Measurements from ENCODE around the gene FANCC. TPM values are rescaled to one million over a fixed set of nuclear protein-coding genes. Genes with fewer than 3 reads are reported as not detected.

Gene FANCC
- total RNA-seq, 2 experiments from 2014 or later: 15.9 to 16.7 TPM

DNA sequence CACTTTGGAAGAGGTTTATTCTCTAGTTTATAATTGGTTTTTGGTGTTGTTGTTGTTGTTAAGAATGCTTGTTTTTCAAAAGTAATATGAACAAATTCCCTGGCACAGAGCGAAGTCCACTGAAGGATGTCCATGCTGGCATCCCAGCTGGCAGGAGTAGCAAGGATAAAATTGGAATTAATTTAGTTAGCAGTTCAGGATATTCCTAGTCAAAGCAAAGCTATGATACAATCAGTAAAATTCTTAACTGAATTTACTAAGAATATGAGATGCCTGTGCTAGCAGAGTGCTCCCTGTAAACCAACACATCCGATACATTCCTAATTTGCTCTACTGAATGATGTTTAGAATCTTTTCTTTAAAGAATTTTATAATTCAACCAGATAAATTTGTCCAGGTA is 161.4 kb downstream of the FANCC start:
- H3K4me3 Mint-ChIP-seq: no peak overlapping the region
- no peak overlapping the region for H3K27ac Mint-ChIP-seq
- intact Hi-C loops (cut with DNase I, micrococcal nuclease): no loop called here
- peaks cover 4% of the 10 kb centered on the region for H3K36me3 Mint-ChIP-seq (ENCODE audit: low read depth)
- no peaks in the 10 kb centered on the region for H3K9me3 Mint-ChIP-seq (ENCODE audit: low read depth)
- ChIA-PET POLR2A (no interaction called here), CTCF (interaction anchor here (1.2 to 2.8 kb wide), 3 partner anchors 12 to 28 kb away, joined by 6 to 9 read pairs (median 6); no protein-coding TSS in a partner anchor)
- ATAC-seq (no peak), DNase-seq (no peak)
- H3K27me3 Mint-ChIP-seq: no peaks in the 10 kb centered on the region
- H3K4me1 Mint-ChIP-seq: peaks cover 7% of the 10 kb centered on the region

DNA sequence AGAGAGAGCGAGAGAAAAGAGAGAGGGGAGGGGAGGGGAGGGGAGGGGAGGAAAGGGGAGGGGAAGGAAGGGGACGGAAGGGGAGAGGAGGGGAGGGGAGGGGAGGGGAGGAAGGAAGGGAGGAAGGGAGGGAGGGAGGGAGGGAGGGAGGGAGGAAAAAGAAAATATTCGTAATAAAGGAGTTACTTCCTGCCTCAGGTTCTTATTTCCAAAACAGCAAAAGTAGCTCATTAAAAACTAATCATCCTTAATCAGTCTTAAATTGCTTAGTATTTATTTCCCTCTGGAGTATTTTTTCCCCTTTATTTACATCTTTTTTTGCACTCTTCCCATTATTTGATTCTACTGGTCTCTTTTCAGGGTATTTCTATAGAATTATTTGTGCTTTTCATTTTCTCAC is 162.3 kb downstream of the FANCC start:
- Mint-ChIP-seq H3K36me3 (ENCODE audit: low read depth) (peaks cover 4% of the 10 kb centered on the region), H3K4me3 (no peak overlapping the region), H3K9me3 (ENCODE audit: low read depth) (no peaks in the 10 kb centered on the region), H3K27ac (no peak overlapping the region), H3K4me1 (peaks cover 7% of the 10 kb centered on the region), H3K27me3 (no peaks in the 10 kb centered on the region)
- no peak for DNase-seq
- ChIA-PET POLR2A (no interaction called here), CTCF (interaction anchor here (0.6 to 2.8 kb wide), 3 partner anchors 24 to 741 kb away, joined by 3 to 6 read pairs (median 3); no protein-coding TSS in a partner anchor)
- intact Hi-C loops (cut with DNase I, micrococcal nuclease): no loop called here
- no peak for ATAC-seq

DNA sequence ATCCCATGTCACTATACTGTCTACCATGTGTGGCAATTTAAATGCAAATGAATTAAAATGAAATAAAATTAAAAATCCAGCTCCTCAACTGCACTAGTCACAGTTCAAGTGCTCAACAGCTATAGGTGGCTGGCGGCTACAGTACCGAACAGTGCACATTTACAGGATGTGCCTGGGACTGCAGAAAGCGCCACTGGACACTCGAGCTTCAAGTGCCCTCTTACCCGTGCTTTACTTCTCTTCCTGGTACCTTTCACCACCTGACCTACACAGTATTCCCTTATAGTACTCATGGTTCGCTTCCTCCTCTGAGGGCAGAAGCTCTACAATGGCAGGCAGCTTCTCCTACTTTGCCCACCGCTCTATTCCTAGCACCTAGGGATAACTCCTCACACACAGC is 166.6 kb downstream of the FANCC start:
- Mint-ChIP-seq H3K9me3 (ENCODE audit: low read depth) (no peaks in the 10 kb centered on the region), H3K4me1 (peaks cover 6% of the 10 kb centered on the region), H3K27ac (no peak overlapping the region), H3K36me3 (ENCODE audit: low read depth) (peaks cover 2% of the 10 kb centered on the region), H3K4me3 (no peak overlapping the region), H3K27me3 (no peaks in the 10 kb centered on the region)
- intact Hi-C loops (cut with DNase I, micrococcal nuclease): no loop called here
- DNase-seq: no peak
- ChIA-PET POLR2A (no interaction called here), CTCF (interaction anchor here (1.0 to 2.8 kb wide), 3 partner anchors 17 to 233 kb away, joined by 3 to 11 read pairs (median 7); no protein-coding TSS in a partner anchor)
- ATAC-seq: no peak

DNA sequence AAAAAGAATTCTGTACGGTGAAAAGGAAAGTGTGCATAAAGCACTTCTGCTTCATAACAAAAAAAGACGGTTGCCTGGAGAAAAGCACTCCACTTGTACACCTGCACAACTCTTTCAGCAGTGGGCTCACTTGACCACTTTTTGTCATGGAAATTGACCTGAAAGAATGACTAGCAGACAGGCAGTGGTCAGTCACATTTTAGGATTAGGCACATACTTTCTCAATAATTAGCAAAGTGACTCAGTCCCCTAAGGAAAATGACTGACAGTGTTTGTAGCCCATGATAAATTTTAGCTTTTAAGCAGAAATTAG is 169.3 kb downstream of the FANCC start:
- CTCF ChIA-PET: interaction anchor here (1.7 to 2.8 kb wide), 2 partner anchors 20 to 467 kb away, joined by 4 to 11 read pairs; no protein-coding TSS in a partner anchor
- Mint-ChIP-seq H3K4me3 (no peak overlapping the region), H3K9me3 (ENCODE audit: low read depth) (no peaks in the 10 kb centered on the region), H3K27me3 (no peaks in the 10 kb centered on the region), H3K4me1 (peaks cover 3% of the 10 kb centered on the region), H3K27ac (no peak overlapping the region), H3K36me3 (ENCODE audit: low read depth) (peaks cover 3% of the 10 kb centered on the region)
- POLR2A ChIA-PET: interaction anchor here (0.7 kb wide), 1 partner anchor 352 kb away, joined by 4 read pairs; no protein-coding TSS in a partner anchor
- intact Hi-C loops (cut with DNase I, micrococcal nuclease): no loop called here
- ATAC-seq (no peak), DNase-seq (no peak)

DNA sequence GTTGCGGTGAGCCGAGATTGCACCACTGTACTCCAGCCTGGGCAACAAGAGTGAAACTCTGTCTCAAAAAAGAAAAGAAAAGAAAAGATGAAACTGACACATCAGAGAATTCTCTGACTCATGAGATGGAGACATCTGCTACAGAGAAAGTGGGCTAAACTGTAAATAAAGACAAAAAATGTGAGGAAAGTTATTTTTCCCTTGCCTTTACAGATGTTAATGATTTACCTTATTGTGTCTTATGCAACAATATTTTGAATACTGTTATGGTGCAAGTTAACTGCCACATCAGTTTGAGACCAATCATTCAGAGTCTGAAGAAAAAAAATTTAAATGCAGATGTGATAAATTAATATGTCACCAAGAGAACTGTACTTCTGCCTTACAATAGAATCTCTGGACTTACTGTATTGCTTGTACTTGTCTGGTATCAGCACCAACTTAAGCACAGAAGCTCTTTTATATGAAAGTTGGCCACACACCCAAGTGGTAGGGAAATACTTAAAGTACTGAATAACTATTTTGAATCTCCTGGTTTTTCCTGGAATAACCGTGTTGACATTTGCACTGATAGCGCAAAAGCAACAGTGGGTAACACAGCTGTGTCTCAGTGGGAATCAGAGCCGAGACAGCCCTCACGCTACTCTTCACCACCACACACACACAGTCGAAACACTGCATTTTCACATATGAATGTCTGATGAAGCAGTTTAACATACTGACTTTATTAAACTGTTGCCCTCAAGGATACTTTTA is 169.9 kb downstream of the FANCC start:
- H3K27ac Mint-ChIP-seq: no peak overlapping the region
- peaks cover 3% of the 10 kb centered on the region for H3K36me3 Mint-ChIP-seq (ENCODE audit: low read depth)
- CTCF ChIA-PET: interaction anchor here (1.7 to 2.8 kb wide), 2 partner anchors 20 to 467 kb away, joined by 4 to 11 read pairs; no protein-coding TSS in a partner anchor
- ATAC-seq: no peak
- POLR2A ChIA-PET: no interaction called here
- intact Hi-C loops (cut with DNase I, micrococcal nuclease): no loop called here
- H3K27me3 Mint-ChIP-seq: no peaks in the 10 kb centered on the region
- H3K4me3 Mint-ChIP-seq: no peak overlapping the region
- H3K9me3 Mint-ChIP-seq (ENCODE audit: low read depth): no peaks in the 10 kb centered on the region
- DNase-seq: no peak
- H3K4me1 Mint-ChIP-seq: peaks cover 3% of the 10 kb centered on the region

DNA sequence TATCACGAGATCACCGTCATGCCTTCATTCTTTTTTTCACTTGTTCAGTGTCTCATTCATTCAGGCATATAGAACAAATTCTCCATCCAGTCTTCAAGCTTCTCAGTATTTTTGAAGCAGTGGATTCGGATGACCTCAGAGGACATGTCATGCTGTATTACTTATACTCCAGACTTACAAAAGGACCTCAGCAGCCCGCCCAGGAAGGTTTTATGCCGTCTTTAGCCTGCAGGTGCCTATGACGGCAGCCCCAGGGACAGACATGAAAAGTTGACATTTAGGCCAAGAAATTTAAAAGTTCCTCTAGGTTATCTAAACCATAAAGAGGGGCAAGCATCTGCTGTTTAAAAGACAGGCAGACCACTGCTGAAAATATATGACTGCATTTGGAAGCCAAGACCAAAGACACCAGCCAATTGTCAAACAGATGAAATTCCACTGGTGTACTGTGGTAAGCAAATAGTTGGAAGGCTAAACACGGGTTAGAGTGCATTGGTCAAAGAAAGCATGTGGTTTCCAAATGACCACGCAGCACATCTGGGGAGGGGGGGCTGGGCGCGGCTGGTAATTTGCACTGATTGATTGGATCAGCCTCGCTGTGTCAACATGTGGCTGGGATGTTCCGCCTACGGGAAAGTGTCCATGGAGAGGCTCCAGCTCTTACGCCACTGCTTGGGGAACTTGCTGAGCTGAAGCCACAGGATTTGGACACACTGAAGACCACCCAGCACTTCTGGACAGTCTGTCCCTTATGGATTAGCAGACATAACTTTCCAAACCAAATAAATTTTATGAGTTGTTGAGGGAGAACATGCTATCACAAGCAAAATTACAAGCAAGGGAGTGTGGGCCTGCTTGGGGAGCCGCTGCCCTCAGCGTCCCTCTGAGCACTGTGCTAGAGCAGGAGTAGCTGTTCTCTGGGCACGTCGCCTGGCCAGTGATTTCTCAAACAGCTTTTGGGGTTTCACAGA is 173.6 kb downstream of the FANCC start:
- H3K9me3 Mint-ChIP-seq (ENCODE audit: low read depth): no peaks in the 10 kb centered on the region
- CTCF ChIA-PET: interaction anchor here (0.7 kb wide), 1 partner anchor 467 kb away, joined by 3 read pairs; no protein-coding TSS in a partner anchor
- no peak for DNase-seq
- H3K4me1 Mint-ChIP-seq: peaks cover 3% of the 10 kb centered on the region
- peaks cover 3% of the 10 kb centered on the region for H3K36me3 Mint-ChIP-seq (ENCODE audit: low read depth)
- intact Hi-C loops (cut with DNase I, micrococcal nuclease): no loop called here
- ATAC-seq: no peak
- no peaks in the 10 kb centered on the region for H3K27me3 Mint-ChIP-seq
- H3K27ac Mint-ChIP-seq: no peak overlapping the region
- no peak overlapping the region for H3K4me3 Mint-ChIP-seq
- POLR2A ChIA-PET: no interaction called here

DNA sequence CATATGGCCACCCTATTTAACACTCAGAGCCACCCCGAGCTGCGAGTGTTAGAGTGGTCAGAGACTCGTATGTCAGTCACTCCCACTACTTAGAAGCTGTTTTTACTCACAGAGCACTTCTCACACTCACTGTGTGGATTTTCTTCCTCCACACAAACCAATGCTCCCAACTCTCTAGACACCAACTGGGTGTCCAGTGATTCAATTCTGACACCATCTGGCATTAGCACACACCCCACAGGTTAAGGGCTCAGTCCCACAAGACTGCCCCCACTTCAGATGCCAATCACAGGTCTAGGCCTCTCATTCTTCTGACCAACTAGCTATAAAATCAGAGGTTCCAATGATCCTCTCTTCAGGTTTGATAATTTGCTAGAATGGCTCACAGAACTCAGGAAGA is 174.8 kb downstream of the FANCC start:
- CTCF ChIA-PET: interaction anchor here (0.6 kb wide), 1 partner anchor 11 kb away, joined by 3 read pairs; no protein-coding TSS in a partner anchor
- ATAC-seq (no peak), DNase-seq (no peak)
- Mint-ChIP-seq H3K36me3 (ENCODE audit: low read depth) (peaks cover 3% of the 10 kb centered on the region), H3K9me3 (ENCODE audit: low read depth) (no peaks in the 10 kb centered on the region), H3K27ac (no peak overlapping the region), H3K27me3 (no peaks in the 10 kb centered on the region), H3K4me3 (no peak overlapping the region), H3K4me1 (no peaks in the 10 kb centered on the region)
- POLR2A ChIA-PET: no interaction called here
- intact Hi-C loops (cut with DNase I, micrococcal nuclease): no loop called here

DNA sequence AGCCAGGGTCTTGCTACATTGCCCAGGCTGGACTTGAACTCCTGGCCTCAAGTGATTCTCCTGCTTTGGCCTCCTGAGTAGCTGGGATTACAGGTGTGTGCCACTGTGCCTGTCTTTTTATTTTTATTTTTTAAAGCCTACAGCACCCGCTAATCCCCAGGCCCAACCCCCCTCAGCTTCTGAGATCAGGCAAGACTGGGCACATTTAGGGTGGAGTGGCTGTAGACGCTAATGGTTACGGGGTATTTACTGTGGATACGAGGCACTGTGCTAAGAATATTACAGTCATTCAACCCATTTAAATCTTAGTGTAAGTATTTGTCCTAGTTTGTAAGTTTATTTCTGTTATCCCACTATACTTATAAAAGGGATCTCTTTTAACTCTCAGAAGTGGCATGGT is 175.2 kb downstream of the FANCC start:
- ChIA-PET CTCF (interaction anchor here (1.0 kb wide), 1 partner anchor 12 kb away, joined by 4 read pairs; no protein-coding TSS in a partner anchor), POLR2A (no interaction called here)
- peaks cover 6% of the 10 kb centered on the region for H3K36me3 Mint-ChIP-seq (ENCODE audit: low read depth)
- no peak overlapping the region for H3K27ac Mint-ChIP-seq
- ATAC-seq: no peak
- no peaks in the 10 kb centered on the region for H3K4me1 Mint-ChIP-seq
- no peaks in the 10 kb centered on the region for H3K27me3 Mint-ChIP-seq
- H3K9me3 Mint-ChIP-seq (ENCODE audit: low read depth): no peaks in the 10 kb centered on the region
- intact Hi-C loops (cut with DNase I, micrococcal nuclease): no loop called here
- H3K4me3 Mint-ChIP-seq: no peak overlapping the region
- no peak for DNase-seq

DNA sequence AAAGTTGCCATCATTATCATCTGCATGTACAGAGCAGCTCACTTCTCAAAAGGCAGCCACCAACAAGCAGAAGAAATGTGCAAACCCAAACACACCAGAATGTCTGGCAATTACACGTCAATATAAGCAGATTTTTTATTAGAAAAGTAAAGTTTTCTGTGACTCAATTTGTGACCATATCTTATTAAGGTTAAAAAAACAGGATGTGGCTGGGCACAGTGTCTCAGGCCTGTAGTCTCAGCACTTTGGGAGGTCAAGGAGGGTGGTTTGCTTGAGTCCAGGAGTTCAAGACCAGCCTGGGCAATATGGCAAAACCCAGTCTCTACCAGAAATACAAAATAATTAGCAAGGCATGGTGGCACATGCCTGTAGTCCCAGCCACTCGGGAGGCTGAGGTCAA is 176.7 kb downstream of the FANCC start:
- H3K4me3 Mint-ChIP-seq: no peak overlapping the region
- DNase-seq: no peak
- H3K36me3 Mint-ChIP-seq (ENCODE audit: low read depth): peaks cover 6% of the 10 kb centered on the region
- no peaks in the 10 kb centered on the region for H3K27me3 Mint-ChIP-seq
- H3K9me3 Mint-ChIP-seq (ENCODE audit: low read depth): no peaks in the 10 kb centered on the region
- no peak for ATAC-seq
- no peak overlapping the region for H3K27ac Mint-ChIP-seq
- ChIA-PET POLR2A (no interaction called here), CTCF (no interaction called here)
- intact Hi-C loops (cut with DNase I, micrococcal nuclease): no loop called here
- H3K4me1 Mint-ChIP-seq: no peaks in the 10 kb centered on the region

DNA sequence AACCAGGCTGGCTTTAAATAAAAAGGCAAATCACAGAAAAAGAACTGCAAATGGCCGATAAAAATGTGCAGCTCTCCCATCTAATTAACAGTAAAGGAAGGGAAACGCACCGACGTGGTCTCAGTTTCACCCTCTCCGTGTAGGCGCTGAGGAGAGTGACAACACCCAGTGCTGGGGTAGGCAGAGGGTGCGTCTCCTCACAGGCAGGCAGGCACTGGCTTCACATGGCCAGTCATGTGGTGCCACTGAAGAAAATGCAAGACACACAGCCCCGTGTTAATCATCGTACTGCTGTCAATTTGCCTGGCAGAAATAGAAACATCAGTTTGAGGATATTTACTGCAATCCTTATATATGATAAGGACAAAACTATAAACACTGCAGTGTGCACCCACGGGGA is 178.4 kb downstream of the FANCC start:
- ChIA-PET POLR2A (no interaction called here), CTCF (no interaction called here)
- no peak overlapping the region for H3K4me3 Mint-ChIP-seq

DNA sequence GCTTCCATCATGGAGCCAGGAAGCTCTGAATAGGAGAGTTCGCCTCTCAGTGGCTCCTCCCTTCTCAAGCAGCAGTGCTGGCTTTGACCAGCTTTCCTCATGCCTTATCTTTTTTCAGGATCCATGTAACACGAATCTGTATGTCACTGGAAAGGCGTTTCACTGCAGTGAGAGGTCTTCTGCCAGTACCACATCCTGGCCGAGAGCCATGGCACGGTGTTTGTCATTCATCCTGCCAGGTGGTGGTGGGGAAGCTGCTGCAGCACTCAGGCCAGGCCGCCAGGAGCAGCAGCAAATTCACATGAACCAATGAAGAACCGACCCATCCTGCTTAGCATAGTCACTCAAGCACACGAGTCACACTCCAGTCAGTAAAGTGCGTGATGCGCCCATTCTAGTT is 179.0 kb downstream of the FANCC start:
- intact Hi-C loops (cut with DNase I, micrococcal nuclease): no loop called here
- CTCF ChIA-PET: interaction anchor here (0.7 kb wide), 1 partner anchor 130 kb away, joined by 3 read pairs; no protein-coding TSS in a partner anchor
- no peak overlapping the region for H3K27ac Mint-ChIP-seq
- H3K36me3 Mint-ChIP-seq (ENCODE audit: low read depth): peaks cover 2% of the 10 kb centered on the region
- no peaks in the 10 kb centered on the region for H3K4me1 Mint-ChIP-seq
- DNase-seq (no peak), ATAC-seq (no peak)
- POLR2A ChIA-PET: no interaction called here
- H3K9me3 Mint-ChIP-seq (ENCODE audit: low read depth): no peaks in the 10 kb centered on the region
- H3K4me3 Mint-ChIP-seq: no peak overlapping the region
- H3K27me3 Mint-ChIP-seq: no peaks in the 10 kb centered on the region

More for the DNA sequence above, 178.4 kb downstream of the FANCC start:
- H3K9me3 Mint-ChIP-seq (ENCODE audit: low read depth): no peaks in the 10 kb centered on the region
- DNase-seq: no peak
- ATAC-seq: no peak
- intact Hi-C loops (cut with DNase I, micrococcal nuclease): no loop called here
- H3K27ac Mint-ChIP-seq: no peak overlapping the region
- H3K4me1 Mint-ChIP-seq: no peaks in the 10 kb centered on the region
- H3K36me3 Mint-ChIP-seq (ENCODE audit: low read depth): peaks cover 6% of the 10 kb centered on the region
- no peaks in the 10 kb centered on the region for H3K27me3 Mint-ChIP-seq

All from activated CD4-positive, alpha-beta T cell treated with anti-CD3 and anti-CD28 coated beads for 36 hours (primary cell).